HL-60 (cell line): Measurements from ENCODE around the gene BRMS1L.

Experiments
- DNase-seq, 2 experiments: peaks; one replicate each; pipeline ENCODE4 v3.0.0-alpha.2; 2010 to 2020; ENCODE audit warnings: low read depth in 1 of 2, low spot score in 1 of 2
- H3K27ac ChIP-seq: fragments of 250-450 bp; sonication (Bioruptor Pico); replicated peaks from 2 replicates; pipeline ENCODE4 v1.5.1; 2020; ENCODE audit warnings: mild to moderate bottlenecking, moderate library complexity
- H3K27me3 ChIP-seq: fragments of 250-450 bp; sonication (Bioruptor Pico); 2 replicates; pipeline ENCODE4 v1.5.1; 2021; ENCODE audit warnings: mild to moderate bottlenecking, moderate library complexity; ENCODE audit not compliant: insufficient read depth, poor library complexity, severe bottlenecking
- H3K4me3 ChIP-seq: replicated peaks from 2 replicates; pipeline ENCODE4 v1.5.1; 2011; ENCODE audit warnings: mild to moderate bottlenecking, control low read depth, low read length; ENCODE audit not compliant: insufficient read depth
- CTCF ChIP-seq: IDR thresholded peaks from one replicate; pipeline ENCODE4 v1.5.1; 2011; ENCODE audit warnings: low read length, control low read depth, inconsistent platforms; ENCODE audit not compliant: insufficient read depth
- GABPA ChIP-seq: IDR thresholded peaks from 2 replicates; pipeline ENCODE4 v1.6.1; 2012; ENCODE audit warnings: low read depth
- POLR2AphosphoS5 ChIP-seq: IDR thresholded peaks from 2 replicates; pipeline ENCODE4 v1.6.1; 2012; ENCODE audit warnings: low read depth
- REST ChIP-seq: IDR thresholded peaks from 2 replicates; pipeline ENCODE4 v1.6.1; 2012; ENCODE audit warnings: low read depth; ENCODE audit not compliant: insufficient replicate concordance
- SPI1 ChIP-seq: IDR thresholded peaks from 2 replicates; pipeline ENCODE4 v1.6.1; 2012; ENCODE audit warnings: low read depth, mild to moderate bottlenecking, borderline replicate concordance

BRMS1L gene

GRCh38 chr14:35797796-35798195 lies 28.3 kb upstream of the BRMS1L start:
- no peak for DNase-seq
- no peak for TF ChIP-seq GABPA
- TF ChIP-seq CTCF: no peak
- no peak for TF ChIP-seq SPI1
- no peak for TF ChIP-seq POLR2AphosphoS5
- TF ChIP-seq REST: no peak
- H3K4me3 ChIP-seq: no peak overlapping the region
- no peak overlapping the region for H3K27ac ChIP-seq
- H3K27me3 ChIP-seq: no peaks in the 10 kb centered on the region

- H3K4me3 ChIP-seq: no peak overlapping the region
These were observed 19.9 kb upstream of the BRMS1L start for GRCh38 chr14:35806006-35806907.

More at GRCh38 chr14:35806006-35806907, 19.9 kb upstream of the BRMS1L start:
- no peak for DNase-seq
- TF ChIP-seq GABPA: no peak
- no peak for TF ChIP-seq SPI1
- TF ChIP-seq POLR2AphosphoS5: no peak
- TF ChIP-seq REST: no peak
- TF ChIP-seq CTCF: no peak
- Histone ChIP-seq H3K27me3 (no peaks in the 10 kb centered on the region), H3K27ac (no peak overlapping the region)
